ENCODE data around the gene MS4A4A.

Gene MS4A4A

GRCh38 chr11:60347084-60347797 is 66.8 kb downstream of the MS4A4A start:
- FAIRE-seq (no peak), DNase-seq (ENCODE audit: low spot score) (no peak)

- DNase-seq (ENCODE audit: low spot score): no peak
- FAIRE-seq: no peak
These were observed 67.7 kb downstream of the MS4A4A start for GRCh38 chr11:60348116-60348515.

- DNase-seq (ENCODE audit: low spot score) (no peak), FAIRE-seq (no peak)
These were observed 69.5 kb downstream of the MS4A4A start for GRCh38 chr11:60349990-60350389.

- FAIRE-seq (no peak), DNase-seq (ENCODE audit: low spot score) (no peak)
These were observed 77.3 kb downstream of the MS4A4A start for GRCh38 chr11:60357771-60358170.

All from urothelium cell line (cell line).